Kidney (tissue), 14 donors: ENCODE measurements around the gene MYO15A. TPM values are rescaled to one million over a fixed set of nuclear protein-coding genes. Genes with fewer than 3 reads are reported as not detected.

Experiments used
- DNase-seq, 5 donors: peaks; one replicate each; pipeline ENCODE4 v3.0.0-alpha.2; 2013 to 2020
- FAIRE-seq: peaks from 2 replicates; lab custom pipeline; 2012; peaks lifted over from hg19 to GRCh38; lab: Jason Lieb, UNC
- H3K27ac ChIP-seq, 2 donors: one replicate each; pipeline ENCODE4 v1.7.0; 2013; ENCODE audit warnings: low read depth in 2 of 2, low read length in 2 of 2, inconsistent platforms in 1 of 2
- H3K27me3 ChIP-seq: one replicate; pipeline ENCODE4 v1.7.1; 2013; ENCODE audit warnings: low read length, inconsistent platforms; ENCODE audit not compliant: control insufficient read depth, insufficient read depth
- H3K36me3 ChIP-seq, 3 donors: one replicate each; pipeline versions ENCODE4 v1.7.0 to v1.7.1; 2013; ENCODE audit warnings: low read length in 3 of 3, control low read depth in 1 of 3, inconsistent platforms in 1 of 3; ENCODE audit not compliant: insufficient read depth in 3 of 3, control insufficient read depth in 2 of 3
- H3K4me1 ChIP-seq, 3 donors: one replicate each; pipeline versions ENCODE4 v1.7.0 to v1.7.1; 2013; ENCODE audit warnings: low read length in 3 of 3, inconsistent platforms in 1 of 3, low read depth in 1 of 3; ENCODE audit not compliant: control insufficient read depth in 2 of 3, insufficient read depth in 2 of 3
- H3K4me3 ChIP-seq, 3 donors: one replicate each; pipeline versions ENCODE4 v1.7.0 to v1.8.1; 2013; ENCODE audit warnings: low read length in 3 of 3, control low read depth in 1 of 3, inconsistent platforms in 1 of 3
- H3K9ac ChIP-seq, 3 donors: one replicate each; pipeline versions ENCODE4 v1.7.0 to v1.7.1; 2013; ENCODE audit warnings: low read length in 3 of 3, control low read depth in 1 of 3, inconsistent platforms in 1 of 3
- H3K9me3 ChIP-seq, 3 donors: one replicate each; pipeline versions ENCODE4 v1.7.0 to v1.7.1; 2013; ENCODE audit warnings: low read length in 3 of 3, control low read depth in 1 of 3, inconsistent platforms in 1 of 3; ENCODE audit not compliant: control insufficient read depth in 2 of 3, insufficient read depth in 1 of 3
- CTCF ChIP-seq: IDR thresholded peaks from 3 replicates; pipeline ENCODE4 v1.5.1; 2012; ENCODE audit warnings: mild to moderate bottlenecking, moderate library complexity, borderline replicate concordance; ENCODE audit not compliant: insufficient read depth; ENCODE audit errors: extremely low read depth
- intact Hi-C: fragments of 100-400 bp; cut with DNase I; formaldehyde crosslinking; loops from one replicate; pipeline ENCODE4 v1.11.1; 2022
- polyA plus RNA-seq: library from polyadenylated mRNA; stranded (reverse); fragments of 350-450 nt; fragmentation: Illumina TruSeq; extraction: RNeasy Lipid Tissue Mini Kit (QIAGEN cat#74804); gene quantifications from one replicate; pipeline ENCODE4 v1.2.3, GENCODE V29; 2014; ENCODE audit warnings: low read depth, low replicate concordance; ENCODE audit not compliant: insufficient read depth
- total RNA-seq: library from RNA; stranded (reverse); fragmentation: NEBNext Ultra II Directional; extraction: Animal tissue kit (Norgen Biotek cat#: 25700); gene quantifications from one replicate; pipeline ENCODE4 v1.2.1, GENCODE V29; 2021
- donor health status: control.
- donor health status: control.
- donor health status: control.
- donor health status: control.
- donor health status: control.
- donor health status: DM: yes; HTN: yes; CAD: no.
- donor health status: Normal renal cell carcinoma (clear cell type).

The MYO15A gene
- total and polyA plus RNA-seq, 2 donors from 2014 or later = 0.80 to 1.3 TPM

DNA sequence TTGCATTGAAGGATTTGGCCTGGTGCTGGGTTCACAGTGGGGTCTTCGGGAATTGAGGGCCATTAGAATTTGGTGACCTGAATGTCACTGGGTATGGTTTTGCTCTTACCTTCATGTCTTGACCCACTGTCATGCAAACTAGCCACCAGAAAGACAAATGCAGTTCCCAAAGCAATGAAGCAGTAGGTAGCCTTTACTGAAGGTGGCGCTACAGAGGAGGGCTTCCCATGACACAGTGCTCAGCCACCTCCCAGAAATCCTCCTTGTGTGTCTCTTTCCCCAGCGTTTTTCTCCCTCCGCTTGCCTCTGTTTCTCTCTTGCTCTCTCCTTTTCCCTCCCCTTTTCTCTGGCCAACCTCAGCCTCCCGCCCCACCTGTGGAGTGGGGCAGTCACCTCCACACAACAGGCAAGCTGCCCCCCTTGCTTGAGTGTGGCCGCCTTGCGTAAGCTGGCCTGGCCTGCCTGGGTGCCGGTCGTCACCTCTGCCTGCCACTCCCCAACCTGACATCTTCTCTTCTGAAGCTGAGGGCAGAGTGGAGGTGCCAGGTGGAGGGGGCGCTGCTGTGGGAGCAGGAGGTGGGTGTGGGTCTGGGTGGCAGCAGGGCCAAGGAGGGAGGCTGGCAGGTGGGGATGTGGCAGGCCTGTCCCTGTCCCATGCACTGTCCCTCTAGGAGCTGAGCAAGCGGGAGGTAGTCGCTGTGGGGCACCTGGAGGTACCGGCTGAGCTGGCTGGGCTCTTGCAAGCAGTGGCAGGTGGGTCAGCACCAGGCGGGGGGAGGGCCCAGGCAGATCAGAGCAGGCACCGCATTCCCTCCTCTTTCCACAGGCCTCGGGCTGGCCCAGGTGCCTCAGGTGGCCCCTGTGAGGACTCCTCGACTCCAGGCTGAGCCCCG lies 34.7 kb downstream of the MYO15A start:
- Histone ChIP-seq H3K27ac (no peak overlapping the region), H3K9me3 (no peaks in the 10 kb centered on the region), H3K4me1 (peaks cover 0 to 3% (median 0%) of the 10 kb centered on the region in 3 donors), H3K4me3 (no peak overlapping the region), H3K9ac (no peak overlapping the region), H3K27me3 (no peaks in the 10 kb centered on the region), H3K36me3 (no peaks in the 10 kb centered on the region)
- FAIRE-seq = no peak
- intact Hi-C loops = no loop called here
- TF ChIP-seq CTCF = no peak
- DNase-seq = peak in 1 of 5 donors; percentile 74

- H3K27me3 ChIP-seq = no peaks in the 10 kb centered on the region
- H3K36me3 ChIP-seq = no peaks in the 10 kb centered on the region
- H3K4me1 ChIP-seq = peaks cover 0 to 3% (median 0%) of the 10 kb centered on the region in 3 donors
- intact Hi-C loops = no loop called here
- no peaks in the 10 kb centered on the region for H3K9me3 ChIP-seq
- no peak overlapping the region for H3K9ac ChIP-seq
- no peak overlapping the region for H3K4me3 ChIP-seq
- DNase-seq (peak in 1 of 5 donors; percentile 44), FAIRE-seq (no peak)
- no peak for TF ChIP-seq CTCF
- H3K27ac ChIP-seq = no peak overlapping the region
These were observed 35.7 kb downstream of the MYO15A start for GRCh38 chr17:18144261-18144660.

- Histone ChIP-seq H3K4me1 (peaks cover 0 to 3% (median 0%) of the 10 kb centered on the region in 3 donors), H3K9me3 (no peaks in the 10 kb centered on the region), H3K4me3 (no peak overlapping the region), H3K27ac (no peak overlapping the region), H3K36me3 (no peaks in the 10 kb centered on the region), H3K27me3 (no peaks in the 10 kb centered on the region), H3K9ac (no peak overlapping the region)
- no peak for FAIRE-seq
- intact Hi-C loops = no loop called here
- no peak for TF ChIP-seq CTCF
- no peak for DNase-seq
These were observed 36.3 kb downstream of the MYO15A start for GRCh38 chr17:18144855-18145254.
